GM03348 (cell line): ENCODE results near the gene ZBTB16.

Experiments used
- DNase-seq: peaks from one replicate; pipeline ENCODE4 v3.0.0; 2012; ENCODE audit warnings: low spot score

The ZBTB16 gene

DNA sequence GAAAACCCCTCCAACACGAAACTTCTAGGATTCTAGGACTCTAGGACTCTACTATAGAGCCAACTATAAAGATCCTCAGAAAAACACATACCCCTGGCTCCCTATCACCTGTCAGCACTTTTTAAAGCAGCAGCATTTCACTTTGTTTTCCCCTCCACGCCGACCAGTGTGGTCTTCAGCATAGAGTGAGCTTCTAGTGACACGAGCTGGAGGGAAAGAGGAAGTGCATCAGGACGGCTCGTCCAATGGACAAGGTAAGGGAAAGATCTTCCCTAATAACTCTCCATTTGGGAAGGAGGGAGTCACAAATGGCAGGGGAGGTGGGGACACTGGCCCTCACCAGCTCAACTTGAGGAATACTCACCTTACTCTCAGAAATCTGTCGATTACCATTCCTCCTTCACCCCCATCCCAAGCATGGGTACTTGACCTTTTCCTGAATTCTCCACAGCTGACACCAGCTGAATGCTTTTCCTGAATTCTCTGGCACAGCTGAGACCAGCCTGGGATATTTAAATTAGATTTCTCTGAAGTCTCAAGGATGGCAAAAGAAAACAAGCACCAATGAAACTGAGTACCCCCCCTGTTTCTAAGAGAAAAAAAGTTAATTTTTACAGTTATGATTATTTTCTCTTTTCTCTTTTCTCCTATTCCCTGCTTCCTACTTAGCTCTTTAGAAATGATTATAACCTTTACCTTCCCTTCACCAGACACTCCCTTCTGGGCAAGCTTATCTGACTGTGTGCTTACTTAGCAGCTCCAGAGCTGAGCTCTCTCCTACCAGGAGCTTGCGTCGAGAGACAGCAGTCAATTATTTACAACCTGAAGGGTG, 203.4 kb downstream of the ZBTB16 start:
- DNase-seq: peak; percentile 79

DNA sequence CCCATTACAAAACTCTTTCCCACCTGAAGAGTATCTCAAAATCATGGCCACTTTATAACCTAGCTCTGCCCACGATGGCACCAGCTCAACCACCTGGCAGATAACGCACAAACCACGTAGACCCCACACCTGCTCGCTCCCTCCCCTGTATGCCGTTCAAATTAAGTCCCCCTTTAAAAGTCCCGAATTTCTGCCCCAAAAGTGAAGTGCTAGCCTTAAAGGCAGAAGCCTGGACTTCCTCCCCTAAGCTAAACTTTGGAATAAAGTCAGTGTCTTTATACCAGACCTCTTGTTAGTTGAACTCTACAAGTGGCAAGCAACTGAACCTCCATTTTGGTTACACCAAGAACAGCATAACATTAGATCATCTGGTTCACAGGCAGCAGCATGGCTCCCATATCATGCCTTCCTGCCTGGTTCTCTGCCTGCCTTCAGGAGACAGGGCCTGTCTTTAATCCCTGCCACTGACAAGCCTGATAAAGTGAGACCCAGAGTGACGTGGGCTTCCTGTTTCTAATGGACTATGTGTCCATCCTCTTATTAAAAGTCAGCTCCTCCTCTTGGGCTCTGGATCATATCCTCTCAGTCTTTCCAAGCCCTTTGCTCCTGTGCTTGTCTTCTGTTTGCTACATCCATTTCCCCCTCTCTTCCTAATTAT, 204.1 kb downstream of the ZBTB16 start:
- DNase-seq: no peak

DNA sequence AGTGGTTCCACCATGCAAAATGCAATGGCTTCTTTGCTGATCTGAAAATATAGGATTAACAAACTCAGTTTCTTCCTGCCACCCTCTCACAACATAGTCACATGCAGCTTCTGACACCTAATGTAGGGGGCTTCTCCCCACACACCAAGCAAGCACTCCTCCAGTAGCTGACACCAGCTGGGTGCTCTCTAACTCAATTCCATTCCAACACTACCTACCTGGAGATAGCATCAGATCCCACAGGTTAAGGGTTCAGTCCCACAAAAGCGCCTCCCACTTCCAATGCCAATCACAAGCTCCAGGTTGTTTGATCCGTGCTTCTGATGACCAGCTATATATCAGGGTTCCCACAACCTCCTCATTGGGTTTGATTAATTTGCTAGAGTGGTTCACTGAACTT, 204.9 kb downstream of the ZBTB16 start:
- DNase-seq: no peak

- no peak for DNase-seq
Observed at GRCh38 chr11:114265122-114265878, 205.8 kb downstream of the ZBTB16 start.

DNA sequence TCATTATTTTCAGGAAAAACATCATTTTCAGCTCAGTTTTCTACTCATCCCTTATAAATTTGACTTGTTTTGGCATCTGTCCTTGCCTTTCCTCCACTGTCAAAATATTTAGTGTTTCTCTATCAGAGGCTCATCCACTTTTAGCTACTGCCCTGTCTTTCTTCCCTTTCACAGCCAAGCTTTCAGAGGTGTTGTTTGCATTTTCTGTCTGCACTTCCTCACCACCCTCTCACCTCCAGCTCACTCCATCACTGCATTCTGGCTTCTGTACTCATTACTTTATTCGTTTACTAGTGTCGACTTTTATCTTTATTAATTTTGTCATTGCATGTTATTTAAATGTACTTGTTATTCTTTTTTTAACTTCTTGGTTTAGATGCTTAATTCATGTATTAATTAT, 210.0 kb downstream of the ZBTB16 start:
- no peak for DNase-seq

DNA sequence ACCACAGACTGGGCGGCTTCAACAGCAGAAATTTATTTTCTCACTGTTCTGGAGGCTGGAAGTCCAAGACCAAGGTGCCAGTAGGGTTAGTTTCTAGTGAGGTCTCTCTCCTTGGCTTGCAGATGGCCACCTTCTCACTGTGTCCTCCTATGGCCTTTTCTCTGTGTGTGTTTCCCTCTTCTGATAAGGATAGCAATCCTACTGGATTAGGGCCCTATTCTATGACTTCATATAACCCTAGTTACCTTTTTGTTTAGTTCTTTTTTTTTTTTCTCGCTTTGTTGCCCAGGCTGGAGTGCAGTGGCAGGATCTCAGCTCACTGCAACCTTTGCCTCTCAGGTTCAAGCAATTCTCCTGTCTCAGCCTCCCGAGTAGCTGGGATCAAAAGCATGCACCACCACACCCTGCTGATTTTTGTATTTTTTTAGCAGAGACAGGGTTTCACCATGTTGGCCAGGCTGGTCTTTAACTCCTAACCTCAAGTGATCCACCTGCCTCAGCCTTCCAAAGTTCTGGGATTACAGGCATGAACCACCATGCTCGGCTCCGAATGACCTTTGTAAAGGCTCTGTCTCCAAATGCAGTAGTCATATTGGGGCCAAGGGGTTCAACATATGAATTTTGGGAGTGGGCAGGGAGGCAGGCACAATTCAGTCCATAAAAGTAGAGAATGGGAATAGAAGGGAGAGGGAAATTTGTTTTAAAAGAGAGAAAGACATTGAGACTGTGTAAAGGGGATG, 211.2 kb downstream of the ZBTB16 start:
- no peak for DNase-seq

GRCh38 chr11:114271316-114271715, 211.8 kb downstream of the ZBTB16 start:
- no peak for DNase-seq

DNA sequence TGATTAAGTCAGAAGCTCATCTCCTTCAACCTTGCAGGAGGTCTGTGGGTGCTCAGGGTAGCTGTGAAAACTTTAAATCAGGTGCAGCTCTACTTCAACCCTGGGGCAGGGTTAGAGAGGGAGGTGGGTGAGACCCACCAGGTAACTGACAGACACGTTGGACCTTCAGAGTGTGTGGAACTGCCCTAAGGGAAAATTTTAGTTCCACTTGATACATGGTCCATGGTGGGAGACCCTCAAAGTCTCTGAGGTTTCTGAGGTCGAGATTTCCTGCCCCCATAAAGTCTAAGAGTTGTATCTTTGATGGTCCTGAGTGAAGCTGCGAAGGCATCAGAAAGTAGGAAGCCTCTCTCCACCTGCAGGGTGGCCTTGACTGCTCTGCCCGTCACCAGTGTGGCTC, 212.8 kb downstream of the ZBTB16 start:
- no peak for DNase-seq

GRCh38 chr11:114273071-114273470, 213.6 kb downstream of the ZBTB16 start:
- no peak for DNase-seq

DNA sequence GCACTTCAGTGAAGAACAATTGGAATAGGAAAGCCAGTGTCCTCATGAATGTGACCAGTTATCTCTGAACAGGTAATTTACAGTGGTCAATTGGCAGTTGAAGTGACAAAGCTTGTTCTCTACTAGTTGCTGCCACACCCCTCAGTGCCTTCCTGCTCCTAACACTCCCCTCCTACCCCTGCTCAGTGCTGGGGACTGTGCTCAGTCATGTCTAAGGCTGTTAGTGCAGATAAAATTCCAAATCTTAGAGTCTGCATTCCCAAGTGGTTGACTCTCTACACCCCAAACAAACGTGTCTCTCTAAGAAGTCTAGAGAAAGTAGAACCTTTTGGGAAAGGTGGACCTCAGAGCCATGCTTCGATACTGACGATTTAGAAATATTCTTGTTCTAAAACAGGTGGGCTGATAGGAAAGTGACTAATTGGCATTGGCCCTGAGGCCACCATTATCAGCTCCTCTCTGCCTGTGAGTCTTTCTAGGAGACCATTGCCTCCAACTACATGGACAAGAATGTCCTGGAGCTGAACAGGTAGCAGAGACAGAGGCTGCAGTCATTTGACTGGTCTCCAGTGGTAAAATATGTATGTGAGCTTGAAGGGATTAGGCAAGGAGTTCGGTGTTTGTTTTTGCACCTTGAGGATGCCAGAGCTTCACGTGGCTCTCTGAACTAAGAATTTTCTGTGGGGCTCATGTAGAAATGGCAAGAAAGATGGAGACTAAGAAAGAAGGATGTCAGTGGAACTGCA, 214.6 kb downstream of the ZBTB16 start:
- DNase-seq: no peak

DNA sequence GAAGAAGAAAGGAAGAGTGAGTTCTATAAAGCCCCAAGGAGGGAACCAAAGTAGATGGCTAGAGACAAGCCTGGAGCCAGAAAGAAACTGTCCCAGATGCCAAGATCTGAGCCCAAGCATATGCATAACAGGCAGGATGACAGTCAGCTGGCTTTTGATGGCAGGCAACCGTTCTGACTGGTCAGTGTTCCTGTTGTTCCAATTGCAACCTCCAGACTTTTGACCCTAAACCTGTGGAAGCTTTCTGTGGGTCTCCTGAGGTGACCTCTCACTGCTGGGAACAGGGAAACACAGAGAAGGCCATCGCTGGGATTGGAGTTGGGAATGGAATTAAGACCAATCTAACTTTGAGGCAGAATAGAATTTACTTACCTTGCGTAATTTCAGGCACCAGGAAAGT, 215.1 kb downstream of the ZBTB16 start:
- DNase-seq: no peak

DNA sequence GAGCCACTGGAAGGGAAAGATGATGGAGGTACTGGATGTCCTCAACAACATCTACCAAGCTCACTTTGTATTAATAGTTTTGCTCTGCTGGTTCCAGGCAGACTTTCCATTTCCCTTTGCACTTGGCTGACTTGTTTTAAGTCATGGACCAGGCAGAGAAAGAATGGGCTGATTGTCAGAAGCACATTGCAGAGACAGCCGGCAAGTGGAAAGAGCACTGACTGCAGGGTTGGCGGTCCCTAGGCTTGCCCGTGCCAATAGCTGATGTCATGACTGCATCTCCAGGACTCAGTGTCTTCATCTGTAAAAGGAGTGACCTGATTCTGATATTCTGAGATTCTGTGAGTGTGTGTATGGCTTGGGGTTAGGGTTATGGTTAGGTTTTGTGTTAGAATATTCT, 215.8 kb downstream of the ZBTB16 start:
- no peak for DNase-seq

DNA sequence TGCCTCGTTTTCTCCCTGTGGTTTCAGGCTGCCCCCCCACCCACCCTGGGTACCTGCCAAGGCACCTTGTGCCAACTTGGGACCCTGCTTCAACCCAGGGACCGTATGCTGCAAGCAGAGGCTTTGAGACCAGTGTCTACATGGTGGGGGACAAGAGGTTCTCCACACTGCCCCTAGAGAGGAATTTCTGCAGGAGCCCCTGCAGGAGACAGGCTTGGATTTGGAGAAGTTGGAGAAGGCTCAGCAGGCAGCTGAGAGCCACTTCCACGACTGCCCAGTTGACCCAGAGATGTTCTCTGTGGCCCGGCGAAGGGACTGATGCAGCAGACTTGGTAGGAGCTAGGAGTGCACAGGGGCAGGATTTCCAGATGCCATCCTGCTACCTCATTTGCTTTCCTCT, 216.6 kb downstream of the ZBTB16 start:
- no peak for DNase-seq

DNA sequence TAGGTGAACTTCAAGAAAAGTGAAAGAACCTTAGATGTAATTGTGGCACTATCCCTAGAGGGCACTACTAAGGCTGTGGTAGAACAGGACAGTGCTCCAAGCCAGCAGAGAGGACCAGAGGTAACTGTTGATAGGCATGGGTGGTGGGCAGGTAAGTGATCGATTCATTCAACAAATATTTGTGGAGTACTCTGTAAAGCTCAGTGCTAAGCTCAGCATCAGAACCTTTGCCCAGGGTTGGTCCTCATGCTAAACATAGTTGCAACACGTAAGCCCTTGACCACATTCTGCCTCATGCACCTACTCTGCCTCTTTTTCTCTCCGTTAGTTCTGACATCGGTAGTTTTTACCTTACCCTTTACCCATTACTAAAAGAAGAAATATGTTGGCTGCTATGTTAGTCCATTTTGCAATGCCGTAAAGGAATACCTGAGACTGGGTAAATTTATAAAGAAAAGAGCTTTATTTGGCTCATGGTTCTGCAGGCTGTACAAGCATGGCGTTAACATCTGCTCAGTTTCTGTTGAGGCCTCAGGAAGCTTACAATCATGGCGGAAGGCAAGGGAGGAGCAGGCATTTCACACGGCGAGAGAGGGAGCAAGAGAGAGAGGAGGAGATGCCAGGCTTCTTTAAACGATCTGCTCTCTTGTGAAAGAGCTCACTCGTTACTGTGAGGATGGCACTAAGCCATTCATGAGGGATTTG, 218.3 kb downstream of the ZBTB16 start:
- no peak for DNase-seq

- no peak for DNase-seq
Observed at GRCh38 chr11:114278342-114279065, 219.0 kb downstream of the ZBTB16 start.

- peak; percentile 88 for DNase-seq
Observed at GRCh38 chr11:114279792-114280546, 220.5 kb downstream of the ZBTB16 start.

DNA sequence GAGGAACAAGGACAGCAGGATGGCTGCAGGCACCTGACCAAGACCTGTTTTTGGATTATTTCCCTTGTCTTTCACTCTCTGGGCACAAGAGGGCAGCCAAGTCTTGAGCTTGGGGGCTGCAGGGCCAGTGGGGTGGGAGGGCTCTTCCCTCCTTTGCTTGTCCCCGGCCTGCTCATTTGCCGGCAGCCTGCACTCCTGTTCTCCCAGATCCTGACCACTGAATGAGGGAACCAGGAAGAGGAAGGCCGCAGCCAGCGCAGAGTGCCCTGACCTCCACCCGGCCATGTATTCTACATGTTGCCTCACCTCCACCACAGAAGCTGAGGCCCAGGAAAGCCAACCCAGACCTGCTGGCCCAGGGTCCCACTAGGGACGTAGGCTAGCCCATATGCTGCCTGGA, 221.2 kb downstream of the ZBTB16 start:
- peak; percentile 94 for DNase-seq

- no peak for DNase-seq
Observed at GRCh38 chr11:114281388-114281956, 222.0 kb downstream of the ZBTB16 start.

GRCh38 chr11:114282488-114282887, 223.0 kb downstream of the ZBTB16 start:
- no peak for DNase-seq
